ENCODE data around the gene STAMBP.

STAMBP gene

GRCh38 chr2:73821227-73821626 lies 7.5 kb upstream of the STAMBP start:
- H3K4me3 ChIP-seq (ENCODE audit: low read depth, low read length) = no peak overlapping the region
- TF ChIP-seq, protein P1, sequence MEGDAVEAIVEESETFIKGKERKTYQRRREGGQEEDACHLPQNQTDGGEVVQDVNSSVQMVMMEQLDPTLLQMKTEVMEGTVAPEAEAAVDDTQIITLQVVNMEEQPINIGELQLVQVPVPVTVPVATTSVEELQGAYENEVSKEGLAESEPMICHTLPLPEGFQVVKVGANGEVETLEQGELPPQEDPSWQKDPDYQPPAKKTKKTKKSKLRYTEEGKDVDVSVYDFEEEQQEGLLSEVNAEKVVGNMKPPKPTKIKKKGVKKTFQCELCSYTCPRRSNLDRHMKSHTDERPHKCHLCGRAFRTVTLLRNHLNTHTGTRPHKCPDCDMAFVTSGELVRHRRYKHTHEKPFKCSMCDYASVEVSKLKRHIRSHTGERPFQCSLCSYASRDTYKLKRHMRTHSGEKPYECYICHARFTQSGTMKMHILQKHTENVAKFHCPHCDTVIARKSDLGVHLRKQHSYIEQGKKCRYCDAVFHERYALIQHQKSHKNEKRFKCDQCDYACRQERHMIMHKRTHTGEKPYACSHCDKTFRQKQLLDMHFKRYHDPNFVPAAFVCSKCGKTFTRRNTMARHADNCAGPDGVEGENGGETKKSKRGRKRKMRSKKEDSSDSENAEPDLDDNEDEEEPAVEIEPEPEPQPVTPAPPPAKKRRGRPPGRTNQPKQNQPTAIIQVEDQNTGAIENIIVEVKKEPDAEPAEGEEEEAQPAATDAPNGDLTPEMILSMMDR (IDR thresholded peaks at IDR 0.05; ENCODE audit: borderline replicate concordance, insufficient read depth, low read depth, low read length) = no peak

GRCh38 chr2:73821669-73822068 lies 7.1 kb upstream of the STAMBP start:
- TF ChIP-seq, protein P1 (IDR thresholded peaks at IDR 0.05; ENCODE audit: borderline replicate concordance, insufficient read depth, low read depth, low read length) = no peak
- no peak overlapping the region for H3K4me3 ChIP-seq (ENCODE audit: low read depth, low read length)

DNA sequence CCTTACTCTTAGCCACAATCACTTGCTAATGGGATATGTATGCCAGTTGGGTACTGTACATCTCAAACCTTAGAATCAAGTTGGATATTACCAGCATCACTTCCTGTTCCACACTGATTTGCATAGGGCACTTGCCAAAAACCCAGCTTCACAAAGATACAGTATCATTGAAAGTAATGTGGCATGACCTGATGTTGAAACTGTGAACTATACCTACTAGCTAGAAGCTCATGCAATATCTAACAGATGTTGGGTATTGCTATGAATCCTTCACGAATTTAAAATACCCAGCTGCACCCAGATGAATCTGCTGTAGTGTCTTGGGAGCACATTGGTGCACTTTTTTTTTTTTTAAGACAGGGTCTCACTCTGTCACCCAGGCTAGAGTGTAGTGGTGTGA lies 6.5 kb upstream of the STAMBP start:
- TF ChIP-seq, protein P1 (IDR thresholded peaks at IDR 0.05; ENCODE audit: borderline replicate concordance, insufficient read depth, low read depth, low read length) = no peak
- H3K4me3 ChIP-seq (ENCODE audit: low read depth, low read length) = no peak overlapping the region

- TF ChIP-seq, protein P1 (IDR thresholded peaks at IDR 0.05; ENCODE audit: borderline replicate concordance, insufficient read depth, low read depth, low read length) = no peak
- no peak overlapping the region for H3K4me3 ChIP-seq (ENCODE audit: low read depth, low read length)
Observed at GRCh38 chr2:73822991-73823390, 5.8 kb upstream of the STAMBP start.

GRCh38 chr2:73823416-73823815 lies 5.3 kb upstream of the STAMBP start:
- TF ChIP-seq, protein P1 (IDR thresholded peaks at IDR 0.05; ENCODE audit: borderline replicate concordance, insufficient read depth, low read depth, low read length) = no peak

GRCh38 chr2:73823916-73824523 lies 4.7 kb upstream of the STAMBP start:
- TF ChIP-seq, protein P1 (IDR thresholded peaks at IDR 0.05; ENCODE audit: borderline replicate concordance, insufficient read depth, low read depth, low read length) = peak; percentile 72; the same call in 1 of the 2 replicates
- H3K4me3 ChIP-seq (ENCODE audit: low read depth, low read length) = no peak overlapping the region

More at GRCh38 chr2:73823416-73823815, 5.3 kb upstream of the STAMBP start:
- H3K4me3 ChIP-seq (ENCODE audit: low read depth, low read length) = no peak overlapping the region

GRCh38 chr2:73825408-73825807 lies 3.4 kb upstream of the STAMBP start:
- TF ChIP-seq, protein P1 (IDR thresholded peaks at IDR 0.05; ENCODE audit: borderline replicate concordance, insufficient read depth, low read depth, low read length) = no peak
- H3K4me3 ChIP-seq (ENCODE audit: low read depth, low read length) = no peak overlapping the region

Measured in GM12875 (cell line).